GM19035 (cell line): ENCODE data around the gene EPB41L3.
A peak's percentile ranks its signal among the peaks of the same experiment; 100 is the strongest.

Experiments
- ATAC-seq: cut with Tn5 transposase; IDR thresholded peaks from one replicate; pipeline ENCODE4 v1.9.1; 2021; ENCODE audit not compliant: unreplicated experiment

Gene EPB41L3

DNA sequence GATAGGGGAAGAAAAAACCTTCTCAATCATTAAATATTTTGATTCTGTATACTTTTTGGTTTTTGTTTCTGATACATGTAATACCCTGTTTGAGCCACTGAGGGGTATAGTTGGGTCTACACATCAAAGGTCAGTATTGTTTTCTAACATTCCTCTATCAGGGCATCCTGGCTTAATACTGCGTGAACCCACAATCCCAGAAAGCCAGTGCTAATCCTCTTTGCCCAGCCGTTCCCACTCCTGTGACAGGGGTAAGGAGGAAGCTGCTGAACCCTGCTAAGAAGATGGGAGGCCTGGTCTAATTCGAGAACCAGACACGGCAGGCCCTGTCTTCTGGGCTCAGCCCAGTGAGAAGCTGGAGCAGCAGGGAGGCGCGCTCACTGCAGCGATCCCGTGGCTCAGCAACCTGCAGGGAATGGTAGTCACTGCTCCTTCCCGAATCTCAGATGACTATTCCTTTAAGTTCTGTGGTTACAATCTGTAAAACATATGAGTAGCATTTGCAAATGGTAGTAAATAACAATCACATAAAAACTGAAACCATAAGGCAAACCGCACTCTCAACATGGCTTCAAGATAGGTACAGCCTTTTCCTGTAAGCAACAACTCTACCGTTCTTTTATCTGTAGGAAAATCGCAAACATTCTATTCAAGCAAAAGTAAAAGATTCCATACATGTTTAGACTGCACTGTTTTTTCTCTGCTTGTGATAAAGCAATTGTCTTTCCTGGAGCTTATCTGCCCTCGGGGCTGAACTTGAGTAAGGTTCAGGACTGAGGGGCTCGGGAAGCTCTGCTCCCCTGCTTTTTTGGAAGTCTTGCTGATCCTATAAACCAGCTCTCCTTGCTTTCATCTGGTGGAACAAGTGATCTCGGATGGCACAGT lies 87.0 kb downstream of the EPB41L3 start:
- ATAC-seq, result peak; percentile 63

GRCh38 chr18:5455674-5456073 lies 88.1 kb downstream of the EPB41L3 start:
- ATAC-seq, result no peak

DNA sequence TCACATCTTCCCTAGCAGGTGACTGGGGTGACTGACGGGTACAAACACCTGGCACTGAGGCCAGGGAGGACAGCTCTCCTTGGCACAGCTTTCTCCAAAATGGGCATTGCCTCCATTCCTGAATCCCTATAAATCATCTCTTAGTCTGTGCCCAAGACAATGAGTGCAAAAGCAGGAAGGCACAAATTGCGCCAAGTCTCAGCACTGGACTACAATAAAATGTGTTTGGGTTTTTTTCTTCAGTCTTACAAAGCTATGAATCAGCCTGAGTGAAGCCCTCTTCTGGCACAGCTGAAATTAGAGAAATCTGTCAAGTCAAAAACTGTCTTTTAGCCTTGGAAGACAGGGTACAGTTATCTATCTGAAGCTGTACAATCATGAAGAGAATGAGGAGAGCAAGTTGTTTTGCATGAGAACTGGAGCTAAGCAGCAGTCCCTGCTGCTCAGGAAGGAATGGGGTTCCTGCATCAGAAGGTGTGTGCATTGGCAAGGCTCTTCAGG lies 90.8 kb downstream of the EPB41L3 start:
- no peak for ATAC-seq

- no peak for ATAC-seq
Measured at GRCh38 chr18:5451871-5452270, 91.9 kb downstream of the EPB41L3 start.

DNA sequence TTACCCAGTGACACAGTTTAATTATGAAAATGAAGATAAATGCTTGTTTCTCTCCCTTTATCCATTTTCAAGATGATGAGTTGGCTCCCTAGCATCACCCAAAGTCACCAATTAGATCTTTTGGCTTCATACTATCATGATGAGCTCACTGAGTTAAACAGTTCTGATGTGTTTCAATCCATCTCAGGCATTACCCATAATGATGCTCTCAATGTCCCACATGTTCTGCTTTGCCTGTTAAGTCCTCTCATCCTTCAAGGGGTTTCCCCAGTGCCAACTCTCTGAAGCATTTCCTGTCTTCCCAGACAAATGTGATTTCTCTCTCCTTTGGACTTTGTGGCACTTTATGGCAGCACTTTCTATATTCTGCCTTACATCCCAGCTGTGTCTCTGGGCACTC lies 92.6 kb downstream of the EPB41L3 start:
- ATAC-seq, result no peak

- ATAC-seq, result no peak
Measured at GRCh38 chr18:5449858-5450509, 93.8 kb downstream of the EPB41L3 start.

DNA sequence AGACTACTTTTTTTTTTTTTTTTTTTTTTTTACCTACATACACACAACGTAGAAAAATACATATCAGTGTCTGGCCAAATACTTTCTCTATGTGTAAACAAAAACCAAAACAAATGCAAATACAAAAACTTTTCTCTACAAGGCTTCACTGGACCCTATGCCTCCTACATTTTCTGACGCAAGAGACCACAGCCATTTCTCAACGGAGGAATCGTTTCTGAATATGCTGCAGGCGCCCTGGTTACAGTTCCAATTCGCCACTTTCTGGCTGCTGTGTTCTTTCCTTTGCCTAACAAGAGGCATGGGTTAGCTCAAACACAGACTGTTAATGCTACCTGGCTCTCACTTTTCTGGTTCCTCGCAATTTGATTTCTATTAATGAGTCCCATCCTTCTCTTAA lies 96.4 kb downstream of the EPB41L3 start:
- no peak for ATAC-seq

DNA sequence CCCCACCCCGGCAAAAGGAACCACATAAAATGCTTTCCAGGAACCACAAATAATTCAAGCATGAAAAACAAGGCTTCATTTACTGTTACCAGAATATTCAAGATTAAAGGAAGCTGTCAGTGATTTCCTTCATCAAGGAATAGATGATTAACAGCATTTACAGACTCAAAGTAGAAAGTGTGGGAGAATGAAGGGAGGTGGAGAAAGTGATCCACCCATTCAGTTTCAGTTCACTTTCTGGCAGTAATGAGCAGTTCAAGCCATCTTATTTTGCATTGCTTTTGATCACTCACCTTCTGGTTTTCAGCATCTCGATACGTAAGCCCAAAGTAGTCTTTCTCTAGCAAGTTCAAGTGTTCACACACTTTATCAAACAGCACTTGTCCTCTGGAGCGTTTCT lies 99.0 kb downstream of the EPB41L3 start:
- ATAC-seq, result no peak

- no peak for ATAC-seq
Measured at GRCh38 chr18:5444269-5444668, 99.5 kb downstream of the EPB41L3 start.

- no peak for ATAC-seq
Measured at GRCh38 chr18:5439986-5440696, 103.7 kb downstream of the EPB41L3 start.

GRCh38 chr18:5434425-5434824 lies 109.4 kb downstream of the EPB41L3 start:
- no peak for ATAC-seq

- ATAC-seq, result no peak
Measured at GRCh38 chr18:5431836-5432575, 111.8 kb downstream of the EPB41L3 start.

GRCh38 chr18:5430131-5430530 lies 113.7 kb downstream of the EPB41L3 start:
- ATAC-seq, result no peak

GRCh38 chr18:5429681-5430080 lies 114.1 kb downstream of the EPB41L3 start:
- no peak for ATAC-seq

DNA sequence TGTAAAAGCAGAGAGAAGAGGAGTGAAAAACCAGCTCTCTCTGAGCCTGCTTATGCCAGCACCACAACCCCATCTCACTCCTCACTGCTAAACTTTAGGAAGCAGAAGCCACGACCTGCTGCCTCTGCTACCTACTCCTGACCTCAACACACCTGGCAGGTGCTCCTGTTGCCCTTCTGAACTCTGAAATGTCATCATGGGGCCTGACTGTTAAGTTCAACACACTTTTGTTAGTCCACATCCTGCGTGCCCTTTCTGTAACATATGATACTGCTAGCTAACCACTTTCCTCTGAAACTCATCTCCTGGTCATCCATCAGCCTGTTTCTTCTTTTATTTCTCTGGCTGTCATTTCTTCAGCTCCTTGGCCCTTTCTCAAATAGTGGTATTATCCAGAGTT lies 118.1 kb downstream of the EPB41L3 start:
- no peak for ATAC-seq

GRCh38 chr18:5424903-5425664 lies 118.7 kb downstream of the EPB41L3 start:
- ATAC-seq, result no peak

- no peak for ATAC-seq
Measured at GRCh38 chr18:5422626-5423025, 121.2 kb downstream of the EPB41L3 start.

DNA sequence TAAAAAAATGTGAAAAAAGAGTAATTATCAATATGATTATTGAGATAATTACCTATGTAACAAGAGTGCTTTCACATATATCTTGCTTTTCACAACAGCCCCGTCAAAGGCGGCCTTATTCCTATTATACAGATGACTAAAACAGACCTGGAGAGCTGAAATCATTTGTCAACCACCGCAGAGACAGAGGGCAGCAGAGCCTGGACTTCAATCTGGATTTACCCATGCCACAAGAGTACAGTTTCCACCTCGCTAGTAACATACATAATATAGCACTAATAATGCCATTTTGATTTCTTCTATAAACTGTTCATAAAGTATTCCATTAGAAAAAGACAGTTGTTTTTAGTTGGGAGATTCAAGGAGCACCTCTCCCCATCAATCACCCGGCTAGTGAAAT lies 121.8 kb downstream of the EPB41L3 start:
- ATAC-seq, result no peak

DNA sequence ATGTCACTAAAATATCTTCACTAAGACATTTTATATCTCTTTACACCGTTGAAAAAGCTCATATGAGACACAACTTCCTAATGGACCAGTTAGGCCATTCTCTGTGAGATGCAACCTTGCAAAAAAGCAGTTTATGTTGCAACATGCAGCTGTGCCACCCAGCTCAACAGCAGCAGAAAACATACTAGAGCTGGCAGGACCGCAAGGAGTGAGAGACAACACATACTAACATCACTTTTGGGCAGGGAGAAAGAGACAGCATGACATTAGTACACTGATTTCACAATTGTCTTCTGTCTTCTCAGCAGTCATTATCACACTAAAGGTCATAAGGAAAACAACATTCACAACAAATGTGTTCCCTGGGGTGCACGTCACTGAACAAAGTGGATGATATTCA lies 122.9 kb downstream of the EPB41L3 start:
- no peak for ATAC-seq

DNA sequence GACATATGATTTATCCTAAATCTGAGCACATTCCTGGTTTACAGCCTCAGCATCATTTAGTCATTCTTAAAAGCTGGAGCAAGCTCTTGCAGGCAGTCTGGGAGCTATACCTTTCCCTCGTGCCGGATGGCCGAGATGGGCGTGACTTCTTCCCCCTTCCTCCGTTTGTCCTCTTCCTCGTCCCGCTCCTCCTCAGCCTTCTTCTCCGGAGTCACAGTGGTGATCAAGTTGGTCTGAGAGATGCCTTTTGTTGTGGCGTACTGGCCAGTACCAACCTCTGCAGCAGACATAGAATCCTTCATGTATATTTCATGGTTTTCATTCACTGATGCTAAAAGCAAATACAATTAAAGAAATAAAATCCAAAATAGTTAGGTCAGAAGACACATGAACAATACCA lies 124.2 kb downstream of the EPB41L3 start:
- no peak for ATAC-seq
